HG02759 (cell line): ENCODE measurements around the gene TCEANC2.

Experiments
- ATAC-seq: cut with Tn5 transposase; IDR thresholded peaks from one replicate; pipeline ENCODE4 v1.9.1; 2021; ENCODE audit warnings: mild to moderate bottlenecking, moderate library complexity; ENCODE audit not compliant: unreplicated experiment

Gene TCEANC2

DNA sequence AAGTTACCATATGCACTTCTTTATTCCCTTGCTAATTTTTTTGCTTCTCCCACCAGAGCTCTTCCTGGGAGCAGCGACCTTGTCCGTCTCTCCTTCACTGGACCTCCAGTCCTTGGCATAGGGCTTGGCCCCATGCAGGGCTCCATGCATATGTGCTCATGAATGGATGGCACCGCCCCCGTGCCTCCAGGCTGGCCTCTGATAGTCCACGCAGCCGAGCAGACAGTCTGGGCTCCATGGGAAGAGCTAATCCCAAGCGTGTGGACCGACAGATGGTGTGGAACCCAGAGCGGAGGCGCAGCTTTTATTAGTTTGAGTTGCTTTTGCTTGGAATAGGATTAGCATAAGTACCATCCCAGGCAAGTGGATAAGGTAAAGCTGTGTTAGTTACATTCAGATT lies 57.6 kb downstream of the TCEANC2 start:
- ATAC-seq: no peak

DNA sequence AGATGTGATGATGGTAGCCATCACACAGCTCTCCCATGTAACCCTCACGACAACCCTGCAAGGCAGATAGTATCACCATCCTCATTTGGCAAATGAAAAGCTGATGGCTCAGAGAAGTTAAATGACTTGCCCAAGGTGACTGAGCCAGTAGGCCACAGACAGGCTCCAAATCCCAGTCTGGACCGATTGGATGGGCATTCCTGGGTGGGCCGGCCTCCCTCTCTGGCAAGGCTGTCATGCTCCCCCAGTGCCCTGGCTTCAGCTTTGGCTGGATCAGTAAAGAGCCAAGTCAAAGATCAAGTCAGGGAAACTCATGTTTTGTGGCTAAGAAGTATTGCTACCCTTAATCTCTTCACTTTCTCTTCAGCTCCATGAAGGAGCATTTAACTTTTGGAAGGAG lies 58.2 kb downstream of the TCEANC2 start:
- ATAC-seq: no peak

DNA sequence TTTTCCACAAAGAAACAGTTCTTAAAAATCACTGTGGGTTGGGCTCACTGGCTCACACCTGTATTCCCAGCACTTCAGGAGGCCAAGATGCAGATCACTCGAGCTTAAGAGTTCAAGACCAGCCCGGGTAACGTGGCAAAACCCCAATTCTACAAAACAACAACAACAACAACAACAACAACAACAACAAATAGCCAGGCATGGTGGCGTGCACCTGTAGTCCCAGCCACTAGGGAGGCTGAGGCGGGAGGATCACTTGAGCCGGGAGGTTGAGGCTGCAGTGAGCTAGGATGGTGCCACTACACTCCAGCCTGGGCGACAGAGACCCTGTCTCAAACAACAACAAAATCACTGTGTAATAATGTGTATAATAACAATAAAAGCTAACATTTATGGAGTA lies 58.6 kb downstream of the TCEANC2 start:
- no peak for ATAC-seq

DNA sequence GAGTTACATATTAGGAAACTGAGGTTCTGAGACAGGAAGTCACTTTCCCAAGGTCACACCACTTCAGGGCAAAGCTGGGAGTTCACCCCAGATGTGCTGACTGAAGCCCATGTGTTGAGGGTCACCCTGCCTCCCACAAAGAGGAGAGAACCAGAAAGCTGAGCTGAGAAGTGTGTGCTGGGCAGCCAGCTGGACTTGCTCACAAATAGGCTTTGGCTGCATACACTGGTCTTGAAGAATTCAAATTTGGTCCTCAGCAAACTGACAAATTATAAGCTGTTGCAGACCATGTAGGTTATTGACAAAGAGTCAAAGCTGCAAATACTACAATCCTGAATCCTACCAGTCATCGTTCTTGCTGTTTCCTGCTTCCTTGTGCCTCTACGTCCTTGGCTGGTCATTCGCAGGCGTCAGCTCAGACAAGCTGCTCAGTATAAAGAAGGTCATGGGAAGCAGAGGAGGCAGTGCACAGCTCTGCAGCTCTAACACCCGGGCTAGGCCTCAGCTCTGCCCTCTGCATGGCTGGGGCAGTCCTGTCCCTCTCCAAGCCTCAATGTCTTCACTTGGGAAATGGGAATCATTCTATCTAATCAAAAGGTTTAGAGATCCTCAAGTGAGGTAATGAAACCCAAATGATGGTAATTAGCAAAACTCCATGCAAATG lies 59.4 kb downstream of the TCEANC2 start:
- no peak for ATAC-seq

DNA sequence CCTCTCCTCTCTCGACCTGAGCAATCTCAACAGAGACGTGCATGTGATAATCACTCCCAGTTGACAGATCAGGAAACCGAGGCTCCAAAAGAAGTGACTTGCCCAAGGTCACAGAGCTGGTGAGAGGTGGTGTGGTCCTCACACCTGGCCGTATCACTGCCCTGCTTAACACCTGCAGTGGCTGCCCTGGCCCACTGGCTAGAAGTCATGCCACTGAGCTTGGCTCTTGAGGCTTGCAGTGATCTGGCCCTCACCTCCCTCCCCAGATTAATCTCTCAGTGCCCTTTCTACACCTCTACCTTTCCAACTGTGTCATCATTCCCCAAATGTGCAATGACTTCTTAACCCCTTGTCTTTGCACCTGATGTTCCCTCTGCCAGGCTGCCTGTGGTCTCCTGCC lies 60.6 kb downstream of the TCEANC2 start:
- no peak for ATAC-seq

DNA sequence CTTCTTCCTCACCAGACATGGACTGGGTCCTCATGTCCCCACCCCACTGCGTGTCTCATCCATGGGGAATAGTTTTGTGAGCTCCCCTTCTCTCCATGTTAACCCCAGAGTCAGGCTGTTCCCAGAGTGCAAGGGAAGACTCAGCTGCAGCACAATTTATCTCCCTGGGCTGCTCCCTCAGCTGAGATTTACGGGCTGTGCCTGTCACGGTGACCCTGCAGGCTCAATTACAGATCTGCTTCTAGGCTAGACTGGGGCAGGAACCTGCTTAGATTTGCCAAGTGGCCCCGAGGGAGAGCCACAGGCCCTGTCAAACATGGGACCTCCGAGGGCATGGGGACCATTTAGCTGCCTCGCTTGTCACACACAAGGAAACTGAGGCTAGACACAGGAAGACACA lies 61.5 kb downstream of the TCEANC2 start:
- no peak for ATAC-seq

DNA sequence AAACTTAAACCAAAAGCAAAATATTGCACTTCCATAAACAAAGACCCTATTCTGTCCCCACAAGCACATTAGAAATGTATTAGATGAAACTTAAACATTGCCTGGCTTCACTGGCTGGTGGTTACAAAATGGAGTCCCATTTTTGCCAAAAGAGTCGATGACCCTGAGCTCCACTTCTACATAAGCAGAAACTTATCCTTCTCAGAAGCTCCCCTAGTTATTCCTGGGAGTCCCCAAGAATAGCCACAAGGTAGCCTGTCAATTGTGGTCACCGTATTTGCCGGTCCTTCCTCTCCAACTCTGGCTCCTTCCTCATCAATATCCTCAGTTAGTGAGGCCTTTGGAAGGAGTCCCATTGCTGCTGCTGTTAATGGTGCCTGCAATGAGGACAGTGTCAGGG lies 62.1 kb downstream of the TCEANC2 start:
- ATAC-seq: no peak

DNA sequence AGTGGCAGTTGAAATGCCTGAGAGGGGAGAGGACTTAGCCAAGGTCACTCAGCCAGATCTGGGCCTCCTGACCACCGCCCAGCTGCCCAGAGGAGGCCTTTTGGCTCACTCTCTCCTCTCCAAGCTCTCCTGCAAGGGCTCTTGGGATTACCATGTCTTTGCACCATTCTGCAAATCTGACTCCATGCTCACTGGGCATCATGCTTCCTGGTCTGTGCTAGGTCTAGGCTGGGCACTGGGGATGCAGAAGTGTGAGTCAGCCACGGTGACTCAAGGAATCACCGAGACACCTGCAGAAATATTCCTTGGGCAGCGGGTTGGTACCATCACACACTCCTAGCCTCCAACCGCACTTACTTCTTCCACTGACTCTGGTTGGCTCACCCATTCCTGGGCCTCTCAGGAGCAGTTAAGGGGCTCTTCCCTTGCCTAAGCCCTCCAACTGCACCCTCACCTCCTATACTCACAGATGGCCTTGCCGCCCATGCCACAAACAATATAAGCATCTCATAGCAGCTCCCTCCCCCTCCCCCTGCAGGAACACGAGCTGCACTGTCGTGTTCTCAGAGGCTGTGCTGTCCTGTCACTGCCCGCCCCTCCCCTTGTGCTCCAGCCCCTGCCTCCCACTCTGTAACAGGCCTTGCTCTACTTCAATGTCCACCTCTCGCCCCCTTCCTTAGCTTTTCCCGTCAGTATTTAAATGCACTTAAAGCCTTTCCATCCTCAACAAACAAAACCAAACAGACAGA lies 64.6 kb downstream of the TCEANC2 start:
- no peak for ATAC-seq

DNA sequence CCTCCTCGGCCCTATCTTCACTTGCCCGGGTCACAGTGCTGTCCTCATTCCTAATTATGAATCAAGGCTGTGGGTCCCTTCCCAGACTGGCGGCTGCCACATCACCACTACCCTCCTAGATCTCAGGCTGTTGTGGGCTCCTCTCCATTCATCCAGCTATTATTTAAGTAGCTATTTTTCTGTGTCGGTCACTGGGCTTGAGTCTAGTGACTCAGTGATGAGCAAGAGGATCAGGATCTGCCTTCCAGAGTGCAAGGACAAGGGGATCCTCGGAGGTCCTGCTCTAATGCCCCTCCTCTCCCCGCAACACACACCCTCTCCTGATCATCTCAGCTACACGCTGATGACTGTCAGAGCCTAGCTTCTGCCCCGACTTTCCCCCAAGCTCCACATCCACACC lies 65.3 kb downstream of the TCEANC2 start:
- no peak for ATAC-seq

DNA sequence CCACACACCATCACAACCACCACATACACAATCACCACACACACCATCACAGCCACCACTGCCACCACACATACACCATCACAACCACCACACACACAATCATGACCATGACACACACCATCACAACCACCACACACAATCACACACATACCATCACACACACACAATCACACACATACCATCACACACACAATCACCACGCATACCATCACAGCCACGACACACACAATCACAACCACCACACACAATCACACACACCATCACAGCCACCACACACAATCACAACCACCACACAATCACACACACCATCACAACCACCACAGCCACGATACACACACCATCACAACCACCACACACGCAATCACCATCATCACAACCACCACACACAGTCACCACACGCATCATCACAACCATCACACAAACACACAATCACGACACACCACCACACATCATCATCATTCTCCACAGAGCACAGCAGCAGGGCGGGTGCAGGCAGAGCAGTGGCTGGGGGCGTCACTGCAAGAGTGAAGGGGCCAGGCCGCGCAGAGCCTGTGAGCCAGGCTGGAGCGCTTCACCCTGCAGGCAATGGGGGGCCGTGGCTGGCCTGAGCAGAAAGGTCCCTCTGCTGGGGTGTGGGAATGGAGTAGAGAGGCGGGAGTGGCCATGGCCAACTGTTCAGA lies 66.8 kb downstream of the TCEANC2 start:
- ATAC-seq: no peak

DNA sequence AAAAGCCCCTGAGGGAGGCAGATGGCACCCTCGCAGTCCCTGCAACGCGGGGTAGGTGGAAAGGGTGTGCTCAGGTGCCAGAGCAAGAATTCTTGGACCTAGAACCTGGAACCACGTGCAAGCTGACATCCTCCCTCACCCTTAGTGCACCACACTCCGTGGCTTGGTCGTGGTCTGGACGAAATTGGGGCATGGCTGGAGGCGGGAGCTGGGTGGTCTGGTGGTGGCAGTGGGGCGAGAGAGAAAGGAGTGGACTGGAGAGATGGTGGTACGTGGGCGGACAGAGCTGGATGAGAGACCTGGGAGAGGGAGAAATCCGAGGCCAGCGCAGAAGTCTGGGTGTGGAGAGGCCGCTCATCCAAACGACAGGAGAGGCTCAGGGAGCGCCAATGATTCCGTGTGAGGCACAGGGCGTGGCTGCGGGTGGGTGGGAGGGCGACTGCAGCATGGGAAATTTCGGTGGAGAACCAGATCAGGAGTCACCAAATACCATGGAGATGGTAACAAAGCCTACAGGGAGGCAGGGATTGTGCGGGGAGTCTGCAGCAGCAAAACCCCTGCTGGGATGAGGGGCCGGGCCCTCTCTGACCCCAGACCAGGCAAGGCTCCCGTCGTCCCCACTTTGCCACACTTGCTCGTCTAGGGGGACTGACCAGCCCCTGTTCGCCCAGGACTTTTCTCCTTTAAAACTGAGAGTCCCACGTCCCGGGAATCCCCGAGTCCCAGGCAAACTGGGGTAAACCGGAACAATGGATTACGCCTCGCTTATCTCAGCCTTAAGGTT lies 67.5 kb downstream of the TCEANC2 start:
- no peak for ATAC-seq

DNA sequence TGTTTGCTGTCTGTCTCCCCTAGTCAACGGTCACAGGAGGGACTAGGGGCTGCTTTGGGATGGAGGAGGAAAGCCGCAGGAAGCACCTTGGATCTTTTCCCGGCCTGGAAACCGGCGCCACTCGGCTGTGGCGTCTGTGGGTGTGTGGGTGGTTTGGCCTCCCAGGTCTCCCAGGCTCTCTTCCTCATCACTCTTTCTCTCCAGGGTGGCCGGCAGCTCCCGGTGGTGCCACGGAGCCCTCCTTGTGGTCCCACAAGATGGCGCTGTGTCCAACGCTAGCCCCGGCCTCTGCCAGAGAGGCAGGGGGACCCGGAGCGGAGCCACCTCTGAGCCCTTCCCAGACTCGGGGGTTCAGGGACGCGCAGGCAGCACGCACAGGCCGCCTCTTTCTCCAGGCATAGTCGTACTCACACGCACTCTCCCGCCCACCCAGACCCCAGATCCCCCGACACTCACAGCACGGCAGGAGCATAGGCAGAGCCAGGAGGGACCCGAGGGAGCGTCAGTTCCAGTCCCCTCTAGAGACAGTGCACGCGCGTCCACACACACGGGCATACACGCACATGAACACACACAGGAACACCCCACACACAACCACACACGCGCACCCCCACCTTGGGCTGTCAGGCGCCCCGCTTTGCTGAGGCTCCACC lies 68.2 kb downstream of the TCEANC2 start:
- ATAC-seq: no peak

DNA sequence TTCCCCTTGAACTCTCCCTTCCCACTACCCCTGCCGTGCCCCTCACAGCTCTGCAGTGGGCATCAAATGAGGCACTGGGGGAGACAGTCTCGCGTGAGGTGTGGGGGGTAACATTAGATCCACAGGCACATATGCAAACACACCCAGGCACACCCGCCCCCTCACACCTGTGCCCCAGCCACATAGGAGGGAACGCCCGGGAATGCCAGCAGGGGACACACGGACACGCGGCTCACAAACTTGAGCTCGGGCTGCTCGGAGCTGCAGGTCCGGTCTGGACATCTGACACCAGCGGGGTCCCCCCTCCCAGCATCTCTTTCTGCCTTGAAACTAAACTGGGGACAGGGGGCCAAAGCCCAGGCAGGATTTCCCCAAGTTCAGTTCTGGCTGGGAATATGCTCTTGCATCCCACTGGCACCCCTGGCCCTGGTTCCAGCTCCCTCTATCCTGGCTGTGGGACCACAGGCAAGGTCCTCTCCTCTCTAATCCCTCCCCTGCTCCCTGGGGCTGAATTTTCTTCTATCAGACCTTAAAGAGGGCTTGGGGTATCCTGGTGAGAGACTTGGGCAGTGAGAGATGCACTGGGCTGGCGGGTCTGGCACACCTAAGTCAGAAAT lies 68.8 kb downstream of the TCEANC2 start:
- ATAC-seq: no peak

DNA sequence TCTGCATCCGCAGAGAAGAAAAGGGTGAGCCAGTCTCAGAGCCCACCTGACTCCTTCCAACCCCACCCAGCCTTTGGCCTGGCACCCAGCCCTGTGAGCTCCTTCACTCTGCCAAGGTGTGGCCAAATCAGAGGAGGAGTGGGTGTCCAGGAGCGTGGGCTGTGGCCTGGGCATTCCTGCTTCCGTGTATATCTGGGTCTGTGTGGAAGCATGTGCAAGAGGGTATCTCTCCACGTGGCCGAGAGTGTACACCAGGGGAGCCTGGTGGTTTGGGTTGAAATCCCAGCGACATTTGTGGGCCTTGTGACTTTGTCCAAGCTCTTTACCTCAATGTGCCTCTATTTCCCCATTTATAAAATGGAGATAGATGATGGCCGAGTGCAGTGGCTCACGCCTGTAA lies 69.6 kb downstream of the TCEANC2 start:
- ATAC-seq: no peak

DNA sequence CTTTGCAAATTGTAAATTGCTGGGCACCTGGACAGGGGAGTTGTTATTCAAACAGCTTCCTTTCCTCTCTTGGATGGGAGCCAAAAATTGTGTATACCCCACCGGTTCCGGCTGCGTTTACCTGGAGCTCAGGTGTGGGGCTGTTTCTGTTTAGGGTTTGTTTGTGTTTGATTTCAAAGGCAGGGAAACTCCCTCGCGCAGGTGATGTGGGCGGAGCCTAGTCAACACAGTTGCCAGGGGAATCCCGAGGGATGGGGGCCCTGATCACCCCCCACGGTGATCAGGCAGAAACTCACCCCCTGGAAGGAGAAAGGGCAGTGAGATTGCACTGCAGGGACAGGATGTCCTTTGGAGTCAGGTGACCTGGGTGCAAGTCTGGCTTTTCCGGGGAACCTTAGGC lies 71.1 kb downstream of the TCEANC2 start:
- ATAC-seq: no peak

DNA sequence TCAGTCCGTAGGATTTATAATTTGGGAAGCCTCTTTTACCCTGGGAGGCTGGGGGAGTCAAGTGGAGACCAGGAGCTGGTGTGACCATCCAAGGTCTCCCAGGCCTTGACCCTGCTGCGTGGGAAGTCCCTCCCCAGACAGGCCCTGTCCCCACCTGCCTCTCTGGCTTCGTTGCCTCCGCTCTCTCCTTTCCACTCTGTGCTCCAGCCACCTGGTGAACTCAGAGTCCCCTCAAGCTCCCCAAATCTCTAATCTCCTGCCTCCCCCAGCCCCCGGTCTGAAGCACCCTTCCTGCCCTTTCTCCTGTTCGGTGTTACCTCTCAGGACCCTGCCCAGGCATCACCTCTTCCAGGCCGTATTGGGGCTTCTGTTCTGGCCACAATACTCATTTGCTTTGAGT lies 71.5 kb downstream of the TCEANC2 start:
- ATAC-seq: no peak

DNA sequence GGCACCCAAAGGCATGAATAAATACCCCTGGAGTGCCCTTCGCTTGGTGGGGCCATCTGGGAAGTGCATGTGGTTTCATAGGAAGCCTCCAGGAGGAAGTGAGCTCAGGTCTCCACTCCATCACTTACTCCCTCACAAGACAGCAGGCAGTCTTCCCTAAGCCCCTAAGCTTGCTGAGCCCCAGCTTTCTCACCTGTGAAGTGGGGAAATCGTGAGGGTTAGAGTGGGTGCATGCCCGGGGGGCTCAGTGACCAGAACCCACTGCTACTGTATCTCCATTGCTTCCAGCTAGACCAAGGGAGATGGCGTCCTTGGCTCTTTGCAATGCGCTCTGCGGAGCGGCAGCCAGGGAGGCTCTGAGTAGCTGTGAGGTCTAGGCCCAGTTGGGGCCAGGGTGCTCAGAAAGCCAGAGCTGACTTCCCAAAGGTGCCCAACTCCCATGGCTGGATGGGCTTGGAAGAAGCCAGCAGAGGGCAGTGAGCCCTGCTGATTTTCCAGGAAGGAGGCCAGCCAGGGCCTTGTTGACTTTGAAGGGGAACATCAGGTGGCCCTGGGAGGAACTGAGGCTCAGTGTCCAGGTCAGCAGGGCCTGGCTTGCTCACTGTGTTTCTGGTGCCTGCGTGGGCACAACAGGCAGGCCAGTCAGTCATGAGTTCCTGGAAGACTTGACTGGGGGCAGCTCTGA lies 72.1 kb downstream of the TCEANC2 start:
- no peak for ATAC-seq

DNA sequence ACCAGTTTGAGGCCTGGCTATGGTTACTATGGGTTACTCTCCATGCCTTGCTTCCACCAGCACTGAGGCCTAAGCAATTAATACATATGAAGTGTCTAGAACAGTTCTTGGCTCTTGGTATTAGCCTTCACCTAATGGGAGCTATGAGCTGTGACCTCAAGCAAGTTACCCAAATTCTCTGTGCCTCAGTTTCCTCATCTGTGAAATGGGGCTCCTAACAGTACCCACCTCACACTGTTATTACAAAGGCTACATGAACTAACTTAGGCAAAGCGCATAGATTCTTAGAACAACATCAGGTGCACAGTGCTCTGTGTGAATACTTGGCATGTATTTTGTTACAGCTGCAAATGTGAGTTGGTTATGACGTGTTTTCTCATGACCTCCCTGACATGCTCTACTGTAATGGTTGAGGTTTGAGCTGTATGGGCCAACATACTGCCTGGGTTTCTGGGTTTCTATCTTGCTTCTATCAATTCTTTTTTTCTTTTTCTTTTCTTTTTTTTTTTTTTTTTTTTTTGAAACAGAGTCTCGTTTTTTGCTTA lies 72.9 kb downstream of the TCEANC2 start:
- ATAC-seq: no peak

DNA sequence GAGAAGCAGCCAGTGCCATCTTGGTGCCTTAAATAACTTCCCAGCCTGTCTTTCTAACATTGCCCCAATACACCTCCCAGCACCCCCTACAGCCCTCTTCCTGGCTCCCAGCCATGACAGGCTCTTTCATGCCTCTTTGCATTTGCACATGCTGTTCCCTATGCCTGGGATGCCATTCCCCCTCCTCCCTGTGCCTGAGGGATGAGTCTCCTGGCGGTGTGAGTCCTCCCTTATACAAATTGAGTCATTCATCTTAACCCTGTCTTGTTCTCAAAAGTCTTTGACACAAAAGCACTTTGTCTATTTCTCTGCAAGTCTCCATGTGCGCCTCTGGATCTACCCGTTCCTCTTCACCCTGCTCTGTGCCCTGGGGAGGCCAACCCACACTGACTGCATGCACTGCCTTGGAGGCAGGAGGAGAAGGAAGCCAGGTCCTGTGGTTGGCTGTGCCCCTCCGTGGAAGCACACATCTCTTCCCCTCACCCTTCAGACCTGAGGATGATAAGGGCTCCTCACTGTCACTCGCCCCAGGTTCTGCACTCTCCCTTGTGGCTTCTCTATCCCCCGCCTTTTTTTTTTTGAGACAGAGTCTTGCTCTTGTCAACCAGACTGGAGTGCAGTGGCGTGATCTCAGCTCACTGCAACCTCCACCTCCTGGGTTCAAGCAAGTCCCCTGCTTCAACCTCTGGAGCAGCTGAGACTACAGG lies 74.3 kb downstream of the TCEANC2 start:
- ATAC-seq: no peak
